GM18502 (cell line): ENCODE data around the gene VSTM2L.

Source experiments
- ATAC-seq: cut with Tn5 transposase; IDR thresholded peaks from one replicate; pipeline ENCODE4 v1.9.1; 2021; ENCODE audit warnings: mild to moderate bottlenecking; ENCODE audit not compliant: unreplicated experiment, poor library complexity

The VSTM2L gene

DNA sequence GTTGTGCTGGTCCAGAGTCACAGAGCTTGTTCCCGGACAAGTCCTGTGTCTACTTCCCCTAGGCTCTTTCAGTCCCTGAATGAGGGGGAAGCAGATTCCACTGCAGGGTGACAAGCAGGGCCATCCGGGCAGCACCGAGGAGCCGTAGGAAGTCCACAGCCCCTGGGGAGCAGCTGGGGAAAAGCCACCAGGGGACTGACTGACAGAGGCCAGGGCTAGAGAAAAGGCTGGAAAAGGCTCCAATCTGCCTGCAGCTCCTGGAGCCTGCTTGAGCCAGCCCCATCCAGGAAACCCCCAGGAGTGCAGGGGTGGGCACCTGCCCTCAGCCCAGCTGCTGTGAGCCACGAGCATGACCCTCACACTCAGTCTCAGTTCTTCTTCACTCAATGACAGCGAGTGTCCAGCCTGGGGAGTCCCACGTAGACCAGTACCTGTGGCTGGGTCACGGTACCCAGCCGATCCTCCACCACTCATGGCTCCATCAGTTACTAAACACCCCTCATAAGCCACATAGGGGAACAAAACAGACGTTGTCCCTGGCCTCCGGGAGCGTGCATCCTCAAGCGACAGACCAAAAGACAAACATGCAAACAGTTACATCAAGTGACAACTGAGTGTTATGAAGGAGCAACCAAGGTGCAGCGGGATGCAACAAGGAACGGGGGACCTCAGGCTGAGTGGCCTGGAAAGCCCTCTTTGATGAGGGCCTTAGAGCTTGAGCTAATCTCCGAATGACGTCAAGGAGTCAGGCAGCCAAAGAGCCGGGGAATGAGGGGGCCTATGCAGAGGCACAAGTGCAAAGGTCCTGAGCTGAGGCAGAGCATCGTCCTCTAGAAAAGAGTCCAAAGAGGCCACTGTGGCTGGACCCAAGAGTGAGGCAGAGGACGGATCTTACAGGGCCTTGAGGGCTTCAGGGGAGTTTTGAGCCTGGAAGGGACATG is 24.8 kb upstream of the VSTM2L start:
- ATAC-seq: no peak

DNA sequence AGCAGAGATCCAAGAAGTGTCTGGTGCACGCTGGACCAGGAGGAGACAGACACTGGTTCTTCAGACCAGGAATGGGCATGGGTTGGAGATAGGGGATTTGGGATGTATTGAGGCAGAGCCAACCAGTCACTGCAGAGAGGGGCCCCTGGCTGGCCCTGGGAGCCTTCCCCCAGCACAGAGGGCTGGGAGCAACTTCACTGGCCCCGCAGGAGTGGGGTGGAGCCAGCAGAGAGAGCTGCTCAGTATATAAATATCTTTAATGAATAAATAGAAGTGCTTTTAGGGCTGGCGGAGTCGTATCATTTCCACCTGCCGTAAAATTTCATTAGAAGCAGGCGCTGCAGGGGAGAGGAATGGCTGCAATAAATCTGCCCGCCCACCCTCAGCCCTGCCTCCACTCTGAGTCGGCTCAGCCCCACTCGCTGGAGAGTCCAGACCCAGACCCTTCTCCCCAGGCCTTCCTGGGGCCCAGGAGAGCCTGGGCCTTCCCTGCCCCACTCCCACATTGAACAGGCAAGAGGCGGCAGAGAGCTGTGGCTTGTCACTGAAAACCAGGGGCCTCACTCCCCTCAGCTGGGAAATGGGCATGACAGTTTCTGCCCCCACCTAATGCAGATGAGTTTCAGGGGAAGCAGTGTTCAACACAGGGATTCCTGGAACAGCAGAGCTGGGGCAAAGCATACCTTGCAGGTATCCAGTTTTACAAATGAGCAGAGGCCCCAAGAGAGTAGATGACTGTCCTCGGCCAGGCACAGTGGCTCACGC is 23.9 kb upstream of the VSTM2L start:
- ATAC-seq: no peak

DNA sequence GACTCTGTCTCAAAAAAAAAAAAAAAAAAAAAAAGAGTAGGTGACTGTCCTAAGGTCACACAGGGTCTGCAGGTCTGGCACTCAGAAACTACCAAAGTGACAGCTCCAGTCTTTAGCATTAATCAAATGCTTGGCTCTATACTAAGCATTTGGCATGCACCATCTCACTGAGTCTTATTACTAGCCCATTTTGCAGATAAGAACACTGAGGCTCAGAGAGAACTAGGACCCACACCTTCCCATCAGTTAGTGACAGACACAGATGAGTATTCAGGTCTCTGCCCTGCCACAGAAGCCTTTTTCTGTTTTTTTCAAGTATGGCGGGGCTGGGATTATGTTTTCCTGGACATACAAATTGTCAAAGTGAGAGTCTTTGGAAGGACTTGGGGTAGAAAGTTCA is 23.1 kb upstream of the VSTM2L start:
- ATAC-seq: no peak

DNA sequence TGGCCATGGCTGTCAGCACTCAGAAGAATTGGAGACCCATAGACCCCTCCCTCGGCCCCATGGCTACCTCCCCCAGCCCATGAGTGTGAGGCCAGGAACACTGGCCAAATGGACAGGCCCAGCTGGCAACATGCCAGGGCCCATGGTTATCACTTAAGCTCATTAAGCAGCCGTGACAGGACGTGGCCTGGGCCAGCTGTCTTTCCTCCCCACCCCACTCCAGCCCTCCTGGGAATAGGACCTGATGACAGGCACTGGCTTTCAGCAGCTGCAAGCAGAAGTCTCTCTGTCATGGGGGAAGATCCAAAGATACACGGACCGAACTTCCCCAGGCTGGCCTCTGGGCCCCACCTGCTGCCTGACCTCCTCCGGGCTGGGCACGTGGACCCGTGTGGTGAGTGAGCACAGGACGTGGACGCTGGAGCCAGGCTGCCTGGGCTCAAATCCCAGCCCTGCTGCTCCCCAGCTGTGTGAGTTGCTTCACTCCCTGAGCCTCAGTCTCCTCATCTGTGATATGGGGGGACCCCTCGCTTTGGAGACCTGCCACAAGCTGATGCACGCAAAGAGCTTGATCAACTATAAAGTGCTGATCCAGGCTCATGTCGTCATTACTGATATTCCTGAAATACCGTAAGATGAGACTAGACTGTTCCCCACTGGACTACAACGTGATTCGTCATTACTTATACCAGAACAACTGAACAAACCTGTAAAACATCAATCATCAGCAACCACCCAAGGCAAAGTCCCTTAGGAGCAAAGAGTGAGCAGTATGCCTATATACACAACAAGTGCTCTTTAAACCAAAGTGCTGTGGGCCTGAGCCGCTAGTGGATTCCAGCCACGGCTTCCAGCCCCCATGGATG is 22.0 kb upstream of the VSTM2L start:
- no peak for ATAC-seq

DNA sequence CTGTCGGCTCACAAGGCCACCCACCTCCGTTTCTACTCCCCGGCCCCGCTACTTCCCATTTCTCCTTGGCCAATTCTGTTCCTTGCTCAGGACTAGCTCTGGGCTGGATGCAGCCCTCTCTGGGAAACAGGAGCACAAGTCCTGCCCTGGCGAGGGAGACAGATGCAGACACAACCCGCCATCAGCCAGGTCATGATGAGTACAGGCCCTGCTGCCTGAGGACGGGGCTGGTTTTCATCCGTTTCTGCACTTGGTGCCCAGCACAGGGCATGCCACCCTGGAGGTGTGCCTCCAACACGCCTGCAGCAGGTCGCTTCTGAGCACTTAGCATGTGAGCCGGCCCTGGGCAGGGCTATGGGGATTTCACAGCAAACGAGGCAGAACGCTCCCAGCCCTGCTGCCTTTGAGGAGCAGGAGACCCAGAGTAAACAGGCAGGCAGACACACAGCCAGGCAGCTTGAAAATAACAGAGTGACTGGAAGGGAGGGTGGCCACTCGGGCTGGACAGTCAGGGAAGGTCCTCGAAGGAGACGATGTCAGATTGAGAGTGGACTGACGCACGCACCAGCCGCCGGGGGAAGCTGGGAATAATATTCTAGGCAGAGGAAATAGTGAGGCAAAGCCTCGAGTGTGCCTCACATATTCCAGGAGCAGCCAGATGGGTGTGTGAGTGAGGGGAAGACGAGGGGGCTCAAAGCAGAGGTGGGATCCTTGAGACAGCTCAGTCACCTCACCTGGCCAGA is 21.2 kb upstream of the VSTM2L start:
- ATAC-seq: no peak

DNA sequence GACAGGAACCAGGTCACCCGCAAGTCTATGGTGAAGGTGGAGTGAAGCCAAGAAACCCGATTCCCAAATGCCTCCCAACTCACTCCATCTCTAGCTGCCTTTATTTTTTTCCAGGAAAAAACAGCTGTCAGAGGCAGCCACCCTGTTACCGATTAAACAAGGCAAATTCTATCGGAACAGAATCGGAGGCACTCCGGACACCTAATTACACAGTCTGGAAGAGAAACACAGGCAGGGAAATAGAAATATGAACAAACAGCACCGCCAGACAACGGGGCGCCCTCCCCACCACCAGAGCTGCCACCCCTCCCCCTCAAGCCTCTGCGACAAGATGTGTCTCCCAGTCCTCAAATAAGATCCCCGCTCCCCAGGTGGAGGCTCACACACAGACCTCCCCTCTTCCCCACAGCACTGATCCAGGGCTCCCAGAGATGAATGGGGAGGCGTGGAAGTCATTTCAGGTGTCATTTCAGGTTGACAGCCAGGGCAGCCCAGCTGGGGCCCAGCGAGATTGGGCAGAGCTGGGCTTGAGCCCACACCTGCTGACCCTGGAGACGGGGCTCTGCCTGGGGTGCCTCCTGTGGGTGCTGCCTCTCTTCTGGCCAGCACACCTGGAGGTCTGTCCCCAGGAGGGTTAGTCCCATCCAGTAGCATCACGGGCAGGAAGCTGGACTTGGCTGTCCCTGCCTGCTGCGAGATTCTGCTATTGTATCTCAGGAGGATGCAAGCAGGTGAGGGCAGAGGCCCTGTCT is 19.8 kb upstream of the VSTM2L start:
- no peak for ATAC-seq

DNA sequence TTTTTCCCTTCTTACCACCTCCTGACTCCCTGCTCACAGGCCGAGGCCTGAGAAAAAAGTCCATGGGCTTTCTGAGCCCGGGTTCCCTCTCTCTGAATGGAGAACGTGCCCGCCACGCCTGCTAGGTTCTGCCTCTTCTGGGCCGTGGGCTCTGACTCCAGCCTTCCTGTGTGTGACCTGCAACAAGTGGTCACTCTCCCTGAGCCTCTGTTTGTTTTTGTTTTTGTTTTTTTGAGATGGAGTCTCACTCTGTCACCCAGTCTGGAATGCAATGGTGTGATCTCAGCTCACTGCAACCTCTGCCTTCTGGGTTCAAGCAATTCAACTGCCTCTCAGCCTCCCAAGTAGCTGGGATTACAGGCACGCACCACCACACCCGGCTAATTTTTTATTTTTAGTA is 17.9 kb upstream of the VSTM2L start:
- no peak for ATAC-seq

DNA sequence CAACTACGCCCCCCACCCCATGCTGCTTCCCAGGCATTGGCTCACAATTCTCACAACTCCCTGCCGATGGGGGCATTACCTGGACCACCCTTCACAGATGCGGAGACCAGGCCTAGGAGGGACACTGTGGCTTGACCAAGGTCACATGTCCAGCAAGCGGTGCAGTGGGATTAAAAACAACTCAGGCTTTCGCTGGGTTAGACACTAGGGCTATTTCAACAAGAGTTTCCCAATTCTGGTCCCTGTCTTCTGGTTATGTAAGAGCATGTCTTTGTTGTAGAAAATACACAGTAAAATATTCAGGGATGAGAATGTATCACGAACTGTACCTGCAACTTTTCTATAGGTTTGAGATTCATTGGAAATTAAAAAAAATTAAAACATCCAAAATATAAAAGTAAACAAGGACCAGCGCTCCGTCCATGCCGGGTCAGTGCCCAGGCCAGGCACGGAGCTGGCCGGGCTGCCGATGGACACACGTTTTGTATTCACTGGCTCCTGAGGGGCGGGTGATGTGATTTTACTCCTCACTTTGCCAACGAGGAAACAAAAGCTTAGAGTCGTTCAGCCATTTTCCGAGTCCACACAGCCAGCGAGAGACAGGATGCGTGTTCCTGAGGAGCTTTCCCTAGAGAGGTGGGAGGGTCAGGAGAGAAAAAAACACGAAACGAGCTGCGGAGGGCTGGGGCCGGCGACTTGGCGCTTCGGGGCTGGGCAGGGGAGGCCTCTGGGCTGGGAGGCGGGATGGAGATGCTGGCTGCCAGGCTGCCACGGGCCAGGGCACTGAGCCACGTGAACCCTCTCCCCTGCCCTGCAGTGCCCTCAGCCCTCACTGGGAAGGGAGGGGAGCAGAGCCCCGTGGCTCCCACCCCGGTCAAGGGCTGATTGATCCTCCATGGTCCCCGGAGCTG is 17.1 kb upstream of the VSTM2L start:
- no peak for ATAC-seq

DNA sequence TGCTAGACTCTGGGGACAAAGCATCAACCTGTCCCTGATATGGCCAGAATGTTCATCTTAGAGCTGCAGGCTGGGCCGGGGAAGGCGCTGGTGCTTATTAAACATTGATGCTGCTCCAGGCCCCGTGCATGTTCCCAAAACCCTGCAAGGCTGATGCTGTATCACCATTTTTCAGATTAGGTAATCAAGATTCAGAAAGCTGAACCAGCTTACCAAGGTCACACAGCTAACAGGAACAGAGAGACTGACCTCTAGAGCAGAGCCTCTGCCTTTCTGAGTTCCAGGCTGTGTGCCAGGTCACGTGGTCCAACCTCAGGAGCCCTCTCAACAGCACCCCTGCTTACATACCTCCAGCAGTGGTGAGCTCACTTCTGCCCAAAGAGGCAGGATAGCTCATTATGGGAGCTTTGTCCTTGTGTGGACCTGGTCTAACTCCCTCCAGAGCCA is 16.1 kb upstream of the VSTM2L start:
- no peak for ATAC-seq

DNA sequence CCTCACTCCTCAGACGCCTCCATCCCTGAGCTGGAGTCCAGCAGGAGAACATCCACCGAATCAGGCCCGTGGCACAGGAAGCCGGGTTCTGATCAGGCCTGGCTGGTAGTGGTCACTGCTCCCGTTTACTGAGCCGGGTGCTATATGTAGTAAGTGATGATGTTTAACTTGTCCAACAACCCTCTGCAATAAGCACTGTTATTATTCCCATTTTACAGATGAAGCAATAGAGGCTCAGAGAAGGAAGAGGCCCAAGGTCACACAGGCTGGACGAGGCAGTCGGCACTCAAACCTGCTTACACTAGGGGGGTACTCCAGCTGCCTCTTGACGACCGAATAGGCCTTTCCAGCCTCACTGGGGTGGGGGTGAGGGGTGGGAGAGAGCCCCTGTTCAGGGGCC is 14.3 kb upstream of the VSTM2L start:
- ATAC-seq: no peak

DNA sequence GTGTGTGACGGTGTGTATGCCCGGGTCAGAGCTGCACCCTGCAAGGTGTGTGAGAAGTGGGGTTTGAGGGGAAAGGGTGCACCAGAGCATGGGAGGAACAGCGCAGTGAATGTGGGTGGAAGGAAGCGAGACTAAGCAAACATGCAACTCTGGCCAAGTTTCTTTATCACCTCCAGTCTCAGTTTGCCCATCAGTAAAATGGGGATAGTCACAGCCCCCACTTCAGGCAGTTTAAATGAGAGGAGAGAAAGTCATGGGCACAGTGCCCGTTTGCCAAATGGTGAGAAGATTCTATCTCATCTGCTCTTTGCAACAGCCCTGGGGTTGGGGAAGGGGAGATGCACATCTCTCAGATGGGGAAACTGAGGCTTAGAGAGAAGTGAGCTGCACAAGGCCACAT is 12.8 kb upstream of the VSTM2L start:
- no peak for ATAC-seq

DNA sequence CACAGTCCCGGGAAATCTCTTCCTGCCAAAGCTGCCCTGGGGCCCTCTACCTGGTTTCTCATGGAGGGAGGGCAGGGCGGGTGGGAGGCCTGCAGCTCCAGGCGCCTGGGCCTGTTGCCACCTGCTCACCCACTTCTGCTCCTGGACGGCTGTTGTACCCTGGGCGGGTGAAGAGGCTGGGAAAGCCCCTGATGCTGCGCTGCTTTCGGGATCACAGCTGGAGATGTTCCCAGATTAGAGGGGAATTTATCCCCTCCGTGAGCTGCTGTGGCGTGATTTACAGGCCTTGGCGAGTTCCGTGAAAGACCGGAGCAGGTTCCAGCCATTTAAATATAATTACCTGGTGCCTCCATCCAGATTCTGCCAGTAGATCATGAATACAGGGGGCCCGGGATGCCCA is 12.3 kb upstream of the VSTM2L start:
- no peak for ATAC-seq

DNA sequence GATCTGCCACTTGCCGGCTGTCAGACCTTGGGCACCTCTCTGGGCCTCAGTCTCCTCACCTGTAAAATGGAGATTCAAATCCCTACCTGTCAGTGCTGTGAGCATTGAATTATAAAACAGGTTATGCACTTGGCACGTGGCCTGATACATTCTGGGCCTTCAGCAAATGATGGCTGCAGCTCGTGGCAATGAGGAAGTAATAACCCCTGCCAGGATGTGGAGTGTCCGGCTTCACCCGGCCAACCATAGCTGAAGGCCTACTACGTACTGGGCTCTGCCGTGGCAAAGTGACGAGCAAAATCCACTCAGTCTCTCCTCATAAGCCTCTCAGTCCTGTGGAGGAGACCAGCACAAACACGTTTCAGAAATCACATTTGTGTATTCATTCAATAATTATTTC is 10.9 kb upstream of the VSTM2L start:
- no peak for ATAC-seq

DNA sequence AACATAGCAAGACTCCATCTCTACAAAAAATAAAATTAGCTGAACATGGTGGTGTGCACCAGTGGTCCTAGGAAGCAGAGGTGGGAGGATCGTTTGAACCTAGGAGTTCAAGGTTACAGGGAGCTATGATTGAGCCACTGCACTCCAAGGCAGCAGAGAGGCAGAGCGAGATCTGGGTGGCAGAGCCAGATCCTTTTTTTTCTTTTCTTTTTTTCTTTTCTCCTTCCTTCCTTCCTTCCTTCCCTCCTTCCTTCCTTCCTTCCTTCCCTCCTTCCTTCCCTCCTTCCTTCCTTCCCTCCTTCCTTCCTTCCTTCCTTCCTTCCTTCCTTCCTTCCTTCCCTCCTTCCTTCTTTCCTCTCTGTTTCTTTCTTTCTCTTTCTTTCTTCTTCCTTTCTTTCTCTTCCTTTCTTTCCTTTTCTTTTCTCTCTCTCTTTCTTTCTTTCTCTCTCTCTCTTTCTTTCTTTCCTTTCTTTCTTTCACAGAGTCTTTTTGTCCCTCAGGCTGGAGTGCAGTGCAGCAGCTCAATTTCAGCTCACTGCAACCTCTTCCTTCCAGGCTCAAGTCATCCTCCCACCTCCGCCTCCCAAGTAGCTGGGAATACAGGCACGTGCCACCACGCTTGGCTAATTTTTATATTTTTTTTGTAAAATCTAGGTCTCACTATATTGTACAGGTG is 9.2 kb upstream of the VSTM2L start:
- no peak for ATAC-seq

DNA sequence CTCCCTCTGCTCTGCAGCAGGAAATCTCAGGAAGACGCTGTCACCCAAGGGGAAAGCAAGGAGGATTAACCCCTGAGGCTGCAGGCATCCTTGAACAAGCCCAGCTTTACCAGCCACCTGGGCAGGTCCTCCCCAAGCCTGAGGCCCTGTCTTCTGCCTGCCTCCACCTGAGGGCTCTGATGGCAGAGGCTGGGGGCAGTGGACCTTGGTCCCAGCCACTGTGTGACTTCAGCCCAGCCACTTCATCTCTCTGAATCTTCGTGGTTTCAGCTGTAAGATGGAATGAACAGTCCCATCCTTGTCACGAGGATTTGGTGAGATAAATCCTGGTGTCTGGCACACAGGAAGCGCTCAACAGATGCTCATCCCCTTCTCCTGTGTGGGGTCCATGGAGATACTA is 8.5 kb upstream of the VSTM2L start:
- no peak for ATAC-seq

DNA sequence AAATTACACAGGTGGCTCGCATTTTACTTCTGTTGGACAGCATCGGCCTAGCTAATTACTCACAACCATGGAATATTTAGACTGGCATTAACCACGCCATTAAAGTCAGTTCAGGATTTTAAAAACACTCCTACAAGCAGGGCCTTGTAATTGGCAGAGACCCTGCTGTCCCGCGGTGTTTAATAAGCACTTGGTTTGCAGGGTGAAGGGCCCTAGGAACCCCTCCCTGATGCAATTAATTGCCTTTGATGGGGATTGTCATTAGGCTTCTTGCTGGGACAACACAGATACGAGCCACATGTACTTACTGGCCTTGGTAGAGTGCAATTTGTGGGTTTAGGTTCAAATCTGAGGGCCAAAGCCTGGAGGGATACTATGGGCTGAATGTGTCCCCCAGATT is 7.8 kb upstream of the VSTM2L start:
- no peak for ATAC-seq

DNA sequence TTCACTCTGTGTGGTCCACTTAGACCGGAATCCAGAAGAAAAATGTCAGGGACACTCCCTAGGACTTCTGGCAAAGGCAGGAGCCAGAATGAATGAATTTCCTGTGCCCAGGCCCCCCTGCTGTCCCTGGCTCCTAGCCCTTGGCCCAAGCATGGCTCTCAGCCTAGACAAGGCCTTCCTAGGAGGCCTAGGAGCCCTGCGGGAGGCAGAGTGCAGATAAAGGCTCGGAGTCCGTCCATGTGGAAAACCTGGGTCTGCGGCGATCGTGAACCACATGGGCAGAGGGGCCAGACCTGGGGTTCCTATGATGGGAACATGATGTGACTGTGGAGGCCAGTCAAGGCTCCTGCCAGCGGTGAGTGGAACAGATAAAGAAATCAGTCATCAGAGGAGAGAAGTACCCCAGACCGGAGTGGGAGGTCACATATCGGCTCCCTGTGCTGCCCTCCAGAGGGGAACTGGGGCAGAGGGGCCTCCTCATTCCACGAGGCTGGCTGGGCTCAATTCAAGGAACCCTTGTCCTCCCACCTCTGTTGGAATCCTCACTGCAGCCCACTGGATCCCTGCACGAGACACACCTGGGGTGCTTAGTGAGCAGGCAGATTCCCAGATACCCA is 5.9 kb upstream of the VSTM2L start:
- no peak for ATAC-seq
